Prostate gland (tissue), 2 donors: ENCODE results near the gene MT1B. TPM values are rescaled to one million over a fixed set of nuclear protein-coding genes. Genes with fewer than 3 reads are reported as not detected.

Experiments
- DNase-seq: peaks from one replicate; pipeline ENCODE4 v3.0.0-alpha.2; 2019; ENCODE audit warnings: low spot score
- H3K27ac ChIP-seq, 2 donors: fragments of 200-600 bp; sonication (generic); 2 replicates each; pipeline ENCODE4 v1.5.1; 2017 to 2019
- H3K27me3 ChIP-seq: fragments of 200-600 bp; sonication (generic); replicated peaks from 2 replicates; pipeline ENCODE4 v1.5.1; 2019; ENCODE audit not compliant: insufficient read depth
- H3K36me3 ChIP-seq, 2 donors: fragments of 200-600 bp; sonication (generic); 1 replicate in 1 of 2; 2 replicates in 1 of 2; pipeline versions ENCODE4 v1.5.1 to v1.8.1; 2017 to 2019
- H3K4me1 ChIP-seq: fragments of 200-600 bp; sonication (generic); replicated peaks from 2 replicates; pipeline ENCODE4 v1.5.1; 2019
- H3K4me3 ChIP-seq, 2 donors: fragments of 200-600 bp; sonication (generic); 2 replicates each; pipeline ENCODE4 v1.5.1; 2017 to 2019
- H3K9me3 ChIP-seq: fragments of 200-600 bp; sonication (generic); 2 replicates; pipeline ENCODE4 v1.5.1; 2017
- CTCF ChIP-seq, 4 experiments: fragments of 200-600 bp in 2 of 4; fragments of 450-650 bp in 2 of 4; sonication (generic) in 2 of 4; IDR thresholded peaks; 1 replicate in 3 of 4; 2 replicates in 1 of 4; pipeline ENCODE4 v1.5.1; 2016 to 2019; ENCODE audit warnings: antibody characterized with exemption in 4 of 4, mild to moderate bottlenecking in 2 of 4, moderate library complexity in 2 of 4
- POLR2A ChIP-seq: fragments of 450-650 bp; IDR thresholded peaks from one replicate; pipeline ENCODE4 v1.6.1; 2016; ENCODE audit warnings: antibody characterized with exemption, mild to moderate bottlenecking
- POLR2AphosphoS5 ChIP-seq: sonication (generic); formaldehyde crosslinking; IDR thresholded peaks from one replicate; pipeline ENCODE4 v1.6.1; 2017; ENCODE audit warnings: antibody characterized with exemption
- WGBS: methylation state at CpG from one replicate; pipeline ENCODE4 v1.1.5; 2018; 5-methylcytosine and 5-hydroxymethylcytosine counted together
- intact Hi-C: fragments of 100-400 bp; cut with DNase I; formaldehyde crosslinking; loops from one replicate; pipeline ENCODE4 v1.14.2; 2022
- total RNA-seq, 2 donors: library from RNA; depleted of rRNA; stranded (reverse); fragments of >200 nt; gene quantifications; one replicate each; pipeline ENCODE4 v1.1.0, GENCODE V29; 2016

Gene MT1B
- total RNA-seq, 2 donors from 2014 or later = not detected

DNA sequence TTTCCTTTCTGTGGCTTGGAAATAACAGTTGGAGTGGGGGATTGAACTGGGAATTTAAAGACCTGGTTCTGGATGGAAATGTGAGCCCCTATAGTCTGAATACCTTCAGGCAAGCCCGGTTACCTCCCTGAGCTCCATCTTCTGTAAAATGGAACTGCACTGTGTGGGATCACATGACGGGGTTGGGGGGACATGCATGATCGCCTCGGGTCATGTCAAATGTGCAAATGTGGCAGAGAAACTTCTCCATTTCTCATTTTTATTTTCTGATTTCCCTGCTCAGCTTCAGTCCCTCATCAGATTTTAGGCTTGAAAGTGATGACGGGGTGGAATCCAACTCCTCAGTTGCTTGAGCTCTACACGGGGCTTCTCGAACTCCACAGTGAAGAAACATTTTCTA is 1.5 kb downstream of the MT1B start:
- WGBS = 72% methylated on average over 7 of the region's 7 CpGs
- intact Hi-C loops = no loop called here
- H3K27me3 ChIP-seq = no peaks in the 10 kb centered on the region
- H3K36me3 ChIP-seq = no peaks in the 10 kb centered on the region
- no peak for DNase-seq
- no peaks in the 10 kb centered on the region for H3K4me1 ChIP-seq
- H3K4me3 ChIP-seq = no peak overlapping the region
- no peaks in the 10 kb centered on the region for H3K9me3 ChIP-seq
- no peak for TF ChIP-seq POLR2A
- no peak for TF ChIP-seq POLR2AphosphoS5
- TF ChIP-seq CTCF (IDR thresholded peaks at IDR 0.05) = no peak
- H3K27ac ChIP-seq = no peak overlapping the region

- Histone ChIP-seq H3K27ac (peak within 1 kb of the TSS; percentile 49 to 67), H3K27me3 (no peaks in the 10 kb centered on the region), H3K36me3 (no peaks in the 10 kb centered on the region), H3K4me3 (peak within 1 kb of the TSS; percentile 39 to 47), H3K4me1 (peaks cover 4% of the 10 kb centered on the region), H3K9me3 (no peaks in the 10 kb centered on the region)
- peak; percentile 96 for DNase-seq
- 3% methylated on average over 37 of the region's 46 CpGs for WGBS
- TF ChIP-seq POLR2AphosphoS5 = peak; percentile 69
- no peak for TF ChIP-seq CTCF (IDR thresholded peaks at IDR 0.05)
- peak; percentile 58 for TF ChIP-seq POLR2A
- intact Hi-C loops = no loop called here
Observed at GRCh38 chr16:56657555-56658326, 6.1 kb downstream of the MT1B start, which contains the start of gene MT1F. Gene MT1F, plus strand, starts transcription at chr16:56657959. Its CDS starts 100 bp downstream, at chr16:56658059.

- intact Hi-C loops = no loop called here
- WGBS = 41% methylated on average over 10 of the region's 10 CpGs
- no peaks in the 10 kb centered on the region for H3K27me3 ChIP-seq
- H3K27ac ChIP-seq = peak overlapping the region in 1 of 2 donors; percentile 67
- no peaks in the 10 kb centered on the region for H3K9me3 ChIP-seq
- H3K4me1 ChIP-seq = peaks cover 4% of the 10 kb centered on the region
- DNase-seq = no peak
- H3K36me3 ChIP-seq = no peaks in the 10 kb centered on the region
- peak overlapping the region; percentile 39 to 47 for H3K4me3 ChIP-seq
- no peak for TF ChIP-seq POLR2AphosphoS5
- TF ChIP-seq CTCF (IDR thresholded peaks at IDR 0.05) = no peak
- TF ChIP-seq POLR2A = no peak
Observed at GRCh38 chr16:56658327-56658875, 6.7 kb downstream of the MT1B start.

DNA sequence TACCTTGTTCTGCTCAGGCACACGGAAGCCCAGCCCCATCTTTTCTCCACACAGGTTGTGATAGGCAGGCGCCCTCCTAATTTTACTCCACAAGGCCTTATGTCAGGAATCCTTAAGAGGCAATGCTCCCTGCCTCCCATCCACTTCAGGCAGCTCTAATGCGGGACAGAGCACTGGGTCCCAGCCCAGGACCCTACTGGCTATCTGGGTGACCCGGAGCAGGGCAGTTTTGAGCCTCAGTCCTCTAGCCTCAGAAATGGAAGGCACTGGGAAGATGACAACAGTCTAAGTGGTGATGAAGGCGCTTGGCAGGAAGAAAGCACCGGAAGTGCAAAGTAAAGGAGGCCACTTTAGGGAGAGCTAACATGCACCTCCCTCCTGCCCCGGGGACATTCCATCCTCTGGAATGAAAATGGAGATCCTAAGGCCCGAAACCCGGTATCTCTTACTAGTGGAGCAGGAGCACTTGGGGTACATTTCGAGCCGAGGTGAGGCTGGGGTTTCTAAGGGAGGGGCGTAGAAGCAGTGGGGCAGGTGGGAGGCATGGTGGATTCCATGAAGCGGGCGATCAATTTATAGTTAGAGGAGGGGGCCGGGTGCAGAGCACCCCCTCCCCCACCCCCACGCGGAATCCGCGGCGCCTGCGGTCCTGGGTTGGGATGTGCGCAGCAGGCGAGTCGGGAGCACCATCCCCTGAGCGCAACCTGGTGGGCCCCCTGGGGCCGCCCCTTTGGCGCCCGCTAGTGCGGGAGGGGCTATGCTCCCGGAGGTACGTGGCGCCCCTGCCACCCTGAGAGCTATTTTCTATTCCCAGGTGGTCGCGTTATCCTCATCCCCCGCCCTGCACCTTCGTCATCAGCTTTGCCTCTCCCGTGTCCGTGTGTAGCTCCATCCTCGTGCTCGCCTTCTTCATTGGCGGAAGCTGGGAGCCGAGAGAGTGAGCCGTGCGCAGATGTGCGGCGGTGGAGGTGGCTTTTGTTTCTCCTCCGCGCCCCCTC is 11.0 kb downstream of the MT1B start:
- Histone ChIP-seq H3K27ac (no peak overlapping the region), H3K4me3 (no peak overlapping the region)

More for the DNA sequence above, 11.0 kb downstream of the MT1B start:
- WGBS = 13% methylated on average over 44 of the region's 48 CpGs
- intact Hi-C loops = no loop called here
- Histone ChIP-seq H3K36me3 (no peaks in the 10 kb centered on the region), H3K4me1 (peaks cover 4% of the 10 kb centered on the region), H3K9me3 (no peaks in the 10 kb centered on the region), H3K27me3 (no peaks in the 10 kb centered on the region)
- TF ChIP-seq POLR2AphosphoS5 (no peak), CTCF (IDR thresholded peaks at IDR 0.05) (no peak), POLR2A (no peak)
- DNase-seq = no peak
